ENCODE measurements around the gene ENHO. TPM values are rescaled to one million over a fixed set of nuclear protein-coding genes. Genes with fewer than 3 reads are reported as not detected.

The ENHO gene
- total and polyA plus RNA-seq, 2 experiments from 2014 or later, result 13.8 to 19.7 TPM

- Mint-ChIP-seq H3K27ac (no peak overlapping the region), H3K4me3 (no peak overlapping the region), H3K4me1 (peaks cover 42% of the 10 kb centered on the region), H3K27me3 (ENCODE audit: insufficient read depth, low read depth, poor library complexity) (peaks cover 21% of the 10 kb centered on the region), H3K9me3 (no peaks in the 10 kb centered on the region), H3K36me3 (ENCODE audit: low read depth) (no peaks in the 10 kb centered on the region)
- Histone ChIP-seq H3K27ac (ENCODE audit: low read depth) (no peak overlapping the region), H3K79me2 (replicated peaks; ENCODE audit: insufficient read depth) (no peaks in the 10 kb centered on the region), H4K20me1 (replicated peaks; ENCODE audit: insufficient read depth) (no peaks in the 10 kb centered on the region), H2AFZ (no peak overlapping the region), H3K4me2 (no peak overlapping the region), H3F3A (replicated peaks; ENCODE audit: low read depth) (no peaks in the 10 kb centered on the region), H3K9me2 (ENCODE audit: insufficient read depth) (no peaks in the 10 kb centered on the region), H3K36me3 (ENCODE audit: insufficient read depth) (no peaks in the 10 kb centered on the region), H3K4me1 (ENCODE audit: insufficient read depth) (peaks cover 29% of the 10 kb centered on the region), H3K27me3 (ENCODE audit: insufficient read depth) (no peaks in the 10 kb centered on the region), H3K4me3 (no peak overlapping the region)
- DNase-seq (ENCODE audit: low spot score) (no peak), ATAC-seq (no peak)
- TF ChIP-seq ETS1 (IDR thresholded peaks at IDR 0.05) (no peak), ZNF331 (CRISPR knock-in tag; IDR thresholded peaks at IDR 0.05; ENCODE audit: low read depth) (no peak), ZNF462 (CRISPR knock-in tag; IDR thresholded peaks at IDR 0.05) (no peak), REST (IDR thresholded peaks at IDR 0.05; ENCODE audit: unreplicated experiment) (no peak), NANOG (IDR thresholded peaks at IDR 0.05; ENCODE audit: borderline replicate concordance) (no peak), CTCF (conservative IDR thresholded peaks at IDR 0.05; ENCODE audit: low read depth in 2 of 2) (no peak), EZH2phosphoT487 (IDR thresholded peaks at IDR 0.05; ENCODE audit: unreplicated experiment) (no peak), JUNB (IDR thresholded peaks at IDR 0.05; ENCODE audit: unreplicated experiment) (no peak), STAT1 (IDR thresholded peaks at IDR 0.05; ENCODE audit: unreplicated experiment) (no peak), CREB1 (CRISPR knock-in tag; IDR thresholded peaks at IDR 0.05; ENCODE audit: low read depth) (no peak), POLR2AphosphoS5 (IDR thresholded peaks at IDR 0.05; ENCODE audit: low read depth) (no peak), ZNF114 (CRISPR knock-in tag; IDR thresholded peaks at IDR 0.05) (no peak), EZH2 (IDR thresholded peaks at IDR 0.05; ENCODE audit: low read depth, unreplicated experiment) (no peak)
Measured at GRCh38 chr9:34556949-34557348, 34.2 kb upstream of the ENHO start.

All from GM23338 (cell line).